NCI-H345 treated with DMSO at 0.1 percent for 48 hours (cell line): ENCODE data around the gene HCRT.
"Not testable (repeated sequence)": the region's sequence is repeated elsewhere in the genome, so short reads cannot be mapped to it uniquely, and the experiment has no call there.

Experiments used
- DNase-seq: peaks from one replicate; lab custom pipeline; 2025; ENCODE audit not compliant: unreplicated experiment; lab: John Stamatoyannopoulos, UW

Gene HCRT

GRCh38 chr17:42184713-42185620 lies at the start of gene HCRT:
HCRT (minus strand) TSS chr17:42185452; CDS start chr17:42185365, 87 bp downstream.
- DNase-seq: no peak

DNA sequence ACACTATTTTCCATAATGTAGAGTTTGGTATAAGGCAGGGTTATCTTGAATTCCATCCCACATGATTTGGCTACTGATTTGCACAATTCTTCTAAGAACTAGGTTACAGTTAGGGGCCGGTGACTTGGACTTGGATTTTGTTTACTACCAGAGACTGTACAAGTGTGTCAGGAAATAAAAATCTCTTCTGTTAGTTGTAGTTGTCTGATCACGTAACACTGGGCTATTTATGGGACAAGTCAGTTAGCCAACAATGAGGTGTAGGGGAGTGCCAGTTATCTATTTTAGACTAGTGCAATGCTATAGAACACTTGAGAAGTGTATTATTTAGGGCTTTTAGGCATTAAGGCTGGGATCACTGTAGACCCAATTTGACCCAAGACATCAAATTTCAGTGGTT lies 48.7 kb upstream of the HCRT start:
- DNase-seq: no peak

DNA sequence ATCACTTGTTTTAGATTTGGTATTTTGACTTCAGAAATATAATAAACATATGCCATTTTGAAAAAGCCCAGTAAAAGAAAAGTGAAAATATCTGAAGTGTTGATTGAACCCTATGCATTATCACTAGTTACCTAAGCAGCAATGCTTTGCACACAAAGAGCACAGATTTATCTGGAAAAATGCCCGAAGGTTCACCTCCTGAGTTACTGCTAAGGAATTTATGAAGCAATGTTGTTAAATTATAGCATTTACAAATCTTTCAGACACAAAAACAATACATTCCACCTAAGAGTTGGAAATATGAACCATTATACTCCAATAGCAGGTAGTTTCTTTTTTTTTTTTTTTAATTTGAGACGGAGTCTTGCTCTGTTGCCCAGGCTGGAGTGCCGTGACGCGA lies 47.9 kb upstream of the HCRT start:
- DNase-seq: no peak

- DNase-seq: no peak
Measured at GRCh38 chr17:42230225-42230624, 45.0 kb upstream of the HCRT start.

DNA sequence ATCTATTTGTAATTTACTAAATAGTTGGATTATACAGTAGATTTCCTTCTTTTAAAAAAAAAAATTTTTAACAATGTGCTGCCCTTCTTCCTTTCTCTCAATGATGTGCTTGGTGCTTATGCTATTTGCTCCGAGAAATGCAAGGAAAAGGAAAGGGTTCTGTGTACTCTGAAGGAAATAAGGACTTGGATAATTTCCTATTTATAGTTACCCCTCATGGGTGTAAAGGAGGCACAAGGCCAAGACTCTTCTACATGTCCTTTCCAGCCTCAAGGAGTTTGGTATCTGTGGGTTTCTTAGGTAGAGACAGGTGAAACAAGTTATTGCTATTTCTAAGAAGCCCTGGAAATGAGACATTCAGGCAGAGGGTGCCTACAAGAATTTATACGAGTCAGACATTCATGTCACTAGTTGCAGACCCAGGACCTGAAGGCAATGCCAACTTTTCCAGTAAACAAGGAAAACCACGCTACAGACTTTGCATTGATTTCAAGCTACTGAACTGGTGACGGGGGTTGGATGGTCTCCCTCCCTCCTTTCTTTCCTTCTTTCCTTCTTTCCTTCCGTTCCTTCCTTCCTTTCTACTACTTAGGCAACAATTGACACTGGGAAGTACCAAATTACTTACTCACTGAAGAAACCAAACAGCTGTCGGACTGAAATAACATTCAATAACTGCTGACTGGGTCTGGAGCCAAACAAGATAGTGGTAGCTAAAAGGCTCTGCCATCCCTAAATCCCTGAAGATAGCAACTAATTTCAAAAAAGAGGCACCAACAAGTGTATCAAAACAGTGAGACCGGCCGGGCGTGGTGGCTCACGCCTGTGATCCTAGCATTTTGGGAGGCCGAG lies 42.8 kb upstream of the HCRT start:
- no peak for DNase-seq

GRCh38 chr17:42225646-42226045 lies 40.4 kb upstream of the HCRT start:
- DNase-seq: no peak

DNA sequence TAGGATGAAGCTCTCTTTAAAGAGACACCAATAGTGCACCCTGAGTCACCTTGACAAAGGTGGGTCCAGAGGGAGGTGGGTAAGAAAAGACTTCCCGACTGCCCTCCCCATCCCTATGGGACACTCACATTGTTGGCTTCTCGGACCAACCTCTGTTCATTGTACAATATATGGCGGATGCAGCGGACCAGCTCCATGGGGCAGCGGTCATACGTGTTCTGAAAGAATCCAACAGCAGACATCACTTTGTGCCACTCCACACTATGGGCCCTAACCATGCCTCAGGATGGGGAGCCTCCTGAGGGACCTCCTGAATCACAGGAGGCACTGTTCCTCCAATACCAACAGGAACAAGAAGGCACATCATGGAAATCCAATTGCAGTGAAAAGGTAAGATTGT lies 39.4 kb upstream of the HCRT start:
- DNase-seq: no peak

GRCh38 chr17:42221886-42222745 lies 36.9 kb upstream of the HCRT start:
- no peak for DNase-seq

DNA sequence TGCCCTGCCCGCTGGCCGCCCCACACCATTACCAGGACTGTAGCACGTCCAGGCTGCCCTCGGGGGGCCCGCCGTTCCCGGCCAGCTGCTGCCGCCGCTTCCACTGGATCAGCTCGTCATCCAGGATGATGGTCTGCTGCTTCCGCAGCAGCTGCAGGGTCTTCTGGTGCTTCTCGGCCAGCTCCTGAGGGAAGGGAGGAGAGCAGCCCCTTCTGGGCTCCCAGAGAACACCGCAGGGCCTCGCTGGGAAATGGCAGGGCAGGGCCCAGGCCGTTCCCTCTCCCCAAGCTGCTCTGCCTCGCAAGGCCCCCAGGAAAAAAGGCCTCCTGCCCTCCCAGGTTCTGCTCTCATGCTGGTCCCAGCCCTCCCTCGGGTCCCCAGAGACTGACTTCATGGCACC lies 34.0 kb upstream of the HCRT start:
- DNase-seq: not testable (repeated sequence)

- DNase-seq: no peak
Measured at GRCh38 chr17:42214156-42214555, 28.9 kb upstream of the HCRT start.

DNA sequence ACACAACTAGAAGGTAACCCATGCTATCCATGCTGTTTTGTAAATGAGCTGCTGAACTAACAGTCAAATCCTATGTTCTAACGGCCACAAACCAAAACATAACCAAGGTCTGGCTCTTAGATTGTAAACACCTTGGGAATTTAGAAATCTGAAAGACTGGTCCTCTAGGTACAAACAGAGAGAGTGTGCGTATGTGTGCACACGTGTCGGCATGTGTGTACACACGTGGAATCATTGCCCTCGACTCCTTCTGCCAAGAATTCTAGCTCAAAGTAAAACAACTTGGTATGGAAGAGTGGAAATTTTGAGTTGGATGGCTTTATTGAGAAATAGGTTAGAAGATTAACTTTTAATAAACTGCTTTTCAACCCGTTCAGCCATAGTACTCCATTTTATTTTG lies 27.1 kb upstream of the HCRT start:
- no peak for DNase-seq

GRCh38 chr17:42211921-42212341 lies 26.7 kb upstream of the HCRT start:
- DNase-seq: not testable (repeated sequence)

GRCh38 chr17:42210046-42210445 lies 24.8 kb upstream of the HCRT start:
- no peak for DNase-seq

DNA sequence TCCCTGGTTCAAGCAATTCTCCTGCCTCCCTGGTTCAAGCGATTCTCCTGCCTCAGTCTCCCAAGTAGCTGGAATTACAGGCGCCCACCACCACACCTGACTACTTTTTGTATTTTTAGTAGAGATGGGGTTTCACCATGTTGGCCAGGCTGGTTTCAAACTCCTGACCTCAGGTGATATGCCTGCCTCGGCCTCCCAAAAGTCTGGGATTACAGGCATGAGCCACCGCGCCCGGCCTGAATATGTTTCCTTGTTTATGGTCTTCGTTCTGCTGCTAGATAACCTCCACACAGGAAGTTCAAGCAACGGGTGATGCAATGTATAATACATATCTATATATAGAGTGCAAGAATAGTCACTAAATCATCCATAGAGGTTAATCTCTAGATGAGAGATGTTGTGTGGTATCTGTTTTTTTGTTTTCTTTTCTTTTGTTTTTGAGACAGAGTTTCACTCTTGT lies 20.9 kb upstream of the HCRT start:
- DNase-seq: not testable (repeated sequence)

DNA sequence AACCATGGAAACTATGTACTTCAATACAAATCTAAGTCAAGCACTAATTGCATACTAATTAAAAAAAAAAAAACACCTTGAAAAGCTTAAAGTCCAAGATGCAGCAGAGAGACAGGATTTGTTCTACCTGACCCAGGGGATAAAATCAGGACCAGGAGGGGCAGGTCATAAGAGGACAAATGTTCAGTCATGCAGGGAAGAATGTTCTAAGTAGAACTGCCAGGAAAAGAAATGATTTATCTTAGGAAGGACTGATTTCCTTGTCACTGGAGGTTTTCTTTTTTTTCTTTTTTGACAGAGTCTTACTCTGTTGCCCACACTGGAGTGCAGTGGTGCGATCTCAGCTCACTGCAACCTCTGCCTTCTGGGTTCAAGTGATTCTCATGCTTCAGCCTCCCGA lies 18.1 kb upstream of the HCRT start:
- no peak for DNase-seq

DNA sequence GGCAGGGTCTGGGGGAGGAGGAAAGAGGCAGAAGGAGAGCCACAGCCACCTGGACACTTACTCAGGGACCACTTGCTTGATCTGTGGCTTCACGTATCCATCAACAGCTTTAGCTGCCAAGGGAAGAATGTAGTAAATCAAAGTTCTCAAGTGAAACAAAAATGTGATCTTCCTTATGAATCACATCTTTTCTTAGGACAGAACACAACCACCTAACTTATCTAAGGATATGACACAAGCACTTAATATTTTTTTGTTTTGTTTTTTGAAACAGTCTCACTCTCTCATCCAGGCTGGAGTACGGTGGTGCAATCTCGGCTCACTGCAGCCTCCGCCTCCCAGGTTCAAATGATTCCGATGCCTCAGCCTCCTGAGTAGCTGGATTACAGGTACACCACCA lies 17.4 kb upstream of the HCRT start:
- no peak for DNase-seq

GRCh38 chr17:42202159-42202558 lies 16.9 kb upstream of the HCRT start:
- DNase-seq: no peak

DNA sequence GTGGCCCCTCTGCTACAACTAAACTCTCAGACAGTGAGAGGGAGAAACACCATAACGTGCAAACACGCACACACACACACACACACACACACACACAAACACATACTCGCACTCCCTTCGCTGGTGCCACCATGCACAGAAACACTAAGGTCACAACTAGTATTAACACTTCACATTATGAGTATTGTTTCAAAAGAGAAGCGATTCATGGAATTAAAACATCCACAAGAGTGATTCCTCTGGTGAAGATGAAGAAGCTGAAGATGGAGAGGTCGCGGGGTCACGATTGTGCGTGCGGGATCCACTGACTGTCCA lies 16.2 kb upstream of the HCRT start:
- no peak for DNase-seq

DNA sequence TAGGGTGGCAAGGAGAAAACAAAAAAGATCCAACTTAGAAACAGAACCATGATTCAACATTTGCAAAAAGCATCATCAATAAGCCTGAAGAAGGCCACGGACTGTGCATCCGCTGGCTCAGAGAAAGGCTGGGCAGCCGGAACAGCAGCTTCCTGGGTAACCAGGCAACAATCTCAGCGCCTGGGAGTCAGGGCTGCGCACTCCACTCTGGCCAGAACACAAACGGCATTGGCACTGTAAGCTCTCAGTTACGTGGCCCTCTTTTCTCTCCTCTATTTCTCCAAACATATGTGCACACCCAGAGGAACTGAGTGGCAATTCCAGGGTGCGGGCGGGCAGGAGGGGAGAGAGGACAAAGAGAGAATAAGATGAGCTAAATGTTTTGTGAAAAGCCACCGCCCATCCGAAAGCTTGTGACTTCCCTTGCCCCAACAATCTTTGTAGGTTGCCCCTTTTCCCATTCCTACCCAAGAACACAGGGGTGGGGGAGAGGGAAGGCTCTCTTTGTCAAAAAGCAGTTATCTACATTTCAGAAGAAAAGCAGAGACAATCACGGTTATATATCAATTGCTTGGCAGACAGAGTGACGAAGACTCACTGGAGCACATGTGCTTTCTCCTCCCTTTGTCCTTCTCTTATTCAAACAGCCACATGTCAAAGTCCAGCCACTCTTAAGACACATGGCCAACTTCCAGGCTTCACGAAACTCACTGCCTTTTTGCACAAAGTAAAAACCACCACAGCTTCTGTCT lies 15.6 kb upstream of the HCRT start:
- DNase-seq: no peak

DNA sequence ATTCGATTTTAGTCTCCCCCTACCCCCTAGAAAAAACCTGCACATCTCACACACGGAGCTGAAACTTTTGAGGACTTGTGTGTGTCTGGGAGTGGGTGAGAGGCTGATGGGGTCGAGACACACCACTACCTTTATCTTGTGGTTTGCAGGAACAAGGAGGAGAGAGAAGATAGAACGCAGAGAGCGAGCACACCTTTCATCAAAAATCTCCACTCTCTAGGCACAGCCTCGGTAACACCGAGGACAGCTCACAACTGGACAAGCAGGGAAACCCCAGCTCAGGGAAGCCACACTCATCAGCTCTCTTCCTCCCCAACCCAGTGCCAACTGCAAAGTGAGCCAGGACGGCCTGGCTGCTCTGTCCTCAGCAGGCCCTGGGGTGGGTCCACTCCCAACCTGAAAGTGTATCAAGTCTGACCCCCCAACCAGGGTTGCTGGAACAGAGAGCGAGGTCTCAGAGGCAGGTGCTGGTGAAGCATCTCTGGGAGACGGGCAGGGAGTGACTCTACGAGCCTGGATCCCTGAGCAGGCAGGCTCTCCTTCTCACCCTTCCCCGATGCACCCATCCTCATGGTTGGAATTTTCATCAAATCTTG lies 14.3 kb upstream of the HCRT start:
- DNase-seq: no peak
